ENCODE data around the gene GTF2H1.

GTF2H1 gene

DNA sequence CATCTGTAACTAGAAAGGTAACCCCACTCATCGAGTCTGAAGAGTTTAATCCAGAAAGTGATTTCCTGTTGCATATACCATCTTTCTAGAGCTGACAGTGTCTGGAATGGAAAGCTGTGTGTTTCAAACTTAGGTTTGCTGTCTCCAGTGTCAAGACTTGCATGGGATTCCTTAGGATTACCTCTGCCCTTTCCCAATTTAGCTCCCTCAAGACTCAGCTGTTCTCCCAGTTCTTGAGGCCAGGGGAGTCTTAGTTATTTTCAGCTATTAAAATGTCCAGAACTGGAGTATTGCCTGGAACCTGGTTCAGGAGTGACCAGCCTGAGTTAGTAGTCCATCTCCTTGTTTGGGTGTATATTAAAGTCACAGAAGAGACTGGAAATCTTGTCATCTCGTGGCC, 47.0 kb downstream of the GTF2H1 start:
- TF ChIP-seq, protein P1, sequence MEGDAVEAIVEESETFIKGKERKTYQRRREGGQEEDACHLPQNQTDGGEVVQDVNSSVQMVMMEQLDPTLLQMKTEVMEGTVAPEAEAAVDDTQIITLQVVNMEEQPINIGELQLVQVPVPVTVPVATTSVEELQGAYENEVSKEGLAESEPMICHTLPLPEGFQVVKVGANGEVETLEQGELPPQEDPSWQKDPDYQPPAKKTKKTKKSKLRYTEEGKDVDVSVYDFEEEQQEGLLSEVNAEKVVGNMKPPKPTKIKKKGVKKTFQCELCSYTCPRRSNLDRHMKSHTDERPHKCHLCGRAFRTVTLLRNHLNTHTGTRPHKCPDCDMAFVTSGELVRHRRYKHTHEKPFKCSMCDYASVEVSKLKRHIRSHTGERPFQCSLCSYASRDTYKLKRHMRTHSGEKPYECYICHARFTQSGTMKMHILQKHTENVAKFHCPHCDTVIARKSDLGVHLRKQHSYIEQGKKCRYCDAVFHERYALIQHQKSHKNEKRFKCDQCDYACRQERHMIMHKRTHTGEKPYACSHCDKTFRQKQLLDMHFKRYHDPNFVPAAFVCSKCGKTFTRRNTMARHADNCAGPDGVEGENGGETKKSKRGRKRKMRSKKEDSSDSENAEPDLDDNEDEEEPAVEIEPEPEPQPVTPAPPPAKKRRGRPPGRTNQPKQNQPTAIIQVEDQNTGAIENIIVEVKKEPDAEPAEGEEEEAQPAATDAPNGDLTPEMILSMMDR (conservative IDR thresholded peaks at IDR 0.05; ENCODE audit: control insufficient read depth, insufficient read depth, low read depth, low read length), result no peak
- DNase-seq (ENCODE audit: low read depth), result no peak
- no peak overlapping the region for H3K4me3 ChIP-seq (ENCODE audit: control insufficient read depth, low read depth, low read length)

DNA sequence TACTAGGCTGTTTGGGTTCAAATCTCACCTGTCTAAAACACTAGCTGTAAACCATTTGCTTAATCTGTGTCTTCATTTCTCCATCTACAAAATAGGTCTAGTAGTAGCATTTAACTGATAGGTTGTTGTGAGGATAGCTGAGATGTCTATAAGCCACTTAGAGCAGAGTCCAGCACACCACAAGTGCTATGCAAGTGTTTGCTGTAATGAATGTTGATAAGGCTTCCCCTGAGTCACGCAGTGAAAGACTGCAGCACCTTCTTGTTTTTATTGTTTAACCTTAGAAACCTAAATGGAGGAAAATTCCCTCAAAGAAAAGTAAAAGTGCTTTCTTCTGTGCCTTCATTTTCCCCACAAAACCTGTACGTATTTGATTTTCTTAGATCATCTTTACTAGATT, 48.9 kb downstream of the GTF2H1 start:
- TF ChIP-seq, protein P1 (conservative IDR thresholded peaks at IDR 0.05; ENCODE audit: control insufficient read depth, insufficient read depth, low read depth, low read length), result no peak
- DNase-seq (ENCODE audit: low read depth), result no peak
- H3K4me3 ChIP-seq (ENCODE audit: control insufficient read depth, low read depth, low read length), result no peak overlapping the region

DNA sequence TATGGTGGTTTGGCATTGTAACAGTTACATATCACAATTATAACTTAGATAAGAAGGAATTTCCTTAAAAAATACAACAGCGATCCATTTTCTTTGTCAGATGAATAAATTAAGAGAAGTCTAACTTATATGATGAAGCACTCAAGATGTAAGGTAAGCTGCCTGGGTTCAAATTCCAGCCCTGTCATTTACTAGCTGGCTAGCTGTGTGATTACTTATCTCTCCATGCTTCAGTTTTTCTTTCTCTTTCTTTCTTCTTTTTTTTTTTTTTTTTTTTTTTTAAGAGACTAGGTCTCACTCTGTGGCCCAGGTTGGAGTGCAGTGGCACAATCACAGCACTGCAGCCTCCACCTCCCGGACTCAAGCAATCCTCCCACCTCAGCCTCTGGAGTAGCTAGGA, 49.8 kb downstream of the GTF2H1 start:
- no peak for DNase-seq (ENCODE audit: low read depth)
- TF ChIP-seq, protein P1 (conservative IDR thresholded peaks at IDR 0.05; ENCODE audit: control insufficient read depth, insufficient read depth, low read depth, low read length), result no peak
- H3K4me3 ChIP-seq (ENCODE audit: control insufficient read depth, low read depth, low read length), result no peak overlapping the region

DNA sequence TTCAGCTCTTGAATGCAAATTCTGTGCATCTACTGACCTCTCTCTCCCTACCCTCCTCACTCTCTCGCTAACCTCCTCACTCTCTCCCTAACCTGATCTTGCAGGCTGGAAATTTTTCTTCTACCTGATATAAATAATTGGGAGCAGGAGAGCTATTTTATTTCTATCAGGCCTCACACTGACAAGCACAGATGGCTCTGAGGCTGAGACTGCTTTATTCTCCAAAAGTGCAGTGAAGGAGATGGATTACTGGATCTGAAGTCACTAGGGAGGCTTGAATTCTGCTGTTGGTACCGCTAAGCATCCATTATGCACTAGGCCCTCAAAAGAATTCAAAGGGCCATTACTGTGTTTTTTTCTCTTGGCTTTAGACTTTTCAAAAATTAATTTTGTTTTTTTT, 52.6 kb downstream of the GTF2H1 start:
- no peak for DNase-seq (ENCODE audit: low read depth)
- H3K4me3 ChIP-seq (ENCODE audit: control insufficient read depth, low read depth, low read length), result no peak overlapping the region
- TF ChIP-seq, protein P1 (conservative IDR thresholded peaks at IDR 0.05; ENCODE audit: control insufficient read depth, insufficient read depth, low read depth, low read length), result no peak

DNA sequence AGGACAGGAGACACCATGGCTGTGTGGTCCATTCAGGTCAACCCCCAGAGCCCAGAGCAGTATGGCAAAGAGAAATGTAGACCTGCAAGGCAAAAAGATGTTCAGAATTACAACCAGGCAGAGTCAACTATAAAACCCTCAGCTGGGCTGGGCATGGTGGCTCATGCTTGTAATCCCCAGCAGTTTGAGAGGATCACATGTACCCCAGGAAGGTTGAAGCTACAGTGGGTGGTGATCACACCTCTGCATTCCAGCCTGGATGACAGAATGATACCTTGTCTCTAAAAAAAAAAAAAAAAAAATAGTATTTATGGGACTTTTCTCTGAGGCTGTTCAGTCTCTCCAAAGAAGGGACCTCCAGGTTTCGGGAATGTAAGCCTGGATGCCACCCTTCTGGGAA, 53.6 kb downstream of the GTF2H1 start:
- TF ChIP-seq, protein P1 (conservative IDR thresholded peaks at IDR 0.05; ENCODE audit: control insufficient read depth, insufficient read depth, low read depth, low read length), result no peak
- no peak for DNase-seq (ENCODE audit: low read depth)
- H3K4me3 ChIP-seq (ENCODE audit: control insufficient read depth, low read depth, low read length), result no peak overlapping the region

DNA sequence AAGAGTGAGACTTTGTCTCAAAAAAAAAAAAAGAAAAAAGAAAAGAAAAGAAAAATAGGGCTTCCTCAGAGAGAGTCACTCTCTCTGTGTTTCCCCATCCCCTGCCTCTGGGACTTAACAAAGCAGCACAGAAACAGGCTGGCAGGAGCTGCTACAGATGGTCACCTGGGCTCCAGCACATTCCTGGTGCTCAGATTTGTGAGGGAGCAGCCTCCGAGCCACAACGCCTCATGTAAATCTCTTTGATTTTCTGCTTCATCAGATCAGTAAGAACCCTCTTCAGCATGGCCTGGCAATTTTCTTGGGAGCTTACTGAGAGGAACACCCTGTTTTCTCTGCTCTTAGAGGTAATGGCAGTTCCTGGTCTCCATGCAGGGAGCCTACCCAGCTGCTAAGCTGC, 56.8 kb downstream of the GTF2H1 start:
- no peak for DNase-seq (ENCODE audit: low read depth)
- no peak overlapping the region for H3K4me3 ChIP-seq (ENCODE audit: control insufficient read depth, low read depth, low read length)
- TF ChIP-seq, protein P1 (conservative IDR thresholded peaks at IDR 0.05; ENCODE audit: control insufficient read depth, insufficient read depth, low read depth, low read length), result no peak
